Right ventricle myocardium superior (tissue), 1 donor: ENCODE results near the gene AKR7A2. TPM values are rescaled to one million over a fixed set of nuclear protein-coding genes. Genes with fewer than 3 reads are reported as not detected.

Source experiments
- ATAC-seq: fragments of 200-7000 bp; cut with Tn5 transposase; one replicate; pipeline ENCODE4 v1.9.1; 2020; ENCODE audit warnings: mild to moderate bottlenecking; ENCODE audit not compliant: poor library complexity
- DNase-seq: peaks from one replicate; pipeline ENCODE4 v3.0.0-alpha.2; 2020
- intact Hi-C: fragments of 100-400 bp; cut with DNase I; formaldehyde crosslinking; loops from one replicate; pipeline ENCODE4 v1.11.2; 2022
- total RNA-seq: library from RNA; stranded (reverse); fragmentation: NEBNext Ultra II Directional; extraction: Animal tissue kit (Norgen Biotek cat#: 25700); gene quantifications from one replicate; pipeline ENCODE4 v1.2.1, GENCODE V29; 2021
- donor health status: DM: no; HTN: yes; CAD: no; lungs with severe emphysema.

AKR7A2 gene
- total RNA-seq, 1 donor from 2014 or later, result 40.6 TPM

- ATAC-seq (no peak), DNase-seq (no peak)
- intact Hi-C loops, result loop anchor here (5.0 kb wide), 1 partner anchor 307 kb away; no protein-coding TSS in a partner anchor
These were observed 32.9 kb upstream of the AKR7A2 start for GRCh38 chr1:19344831-19345230.

GRCh38 chr1:19344372-19344810, 32.4 kb upstream of the AKR7A2 start:
- ATAC-seq (peak; percentile 69), DNase-seq (peak; percentile 76)
- intact Hi-C loops, result loop anchor here (5.0 kb wide), 1 partner anchor 308 kb away; no protein-coding TSS in a partner anchor

GRCh38 chr1:19343617-19344350, 31.8 kb upstream of the AKR7A2 start:
- ATAC-seq, result no peak
- DNase-seq, result peak; percentile 37
- intact Hi-C loops, result loop anchor here (5.0 kb wide), 1 partner anchor 309 kb away; no protein-coding TSS in a partner anchor

- DNase-seq (peak; percentile 36), ATAC-seq (no peak)
- intact Hi-C loops, result loop anchor here (5.0 kb wide), 1 partner anchor 309 kb away; no protein-coding TSS in a partner anchor
These were observed 31.1 kb upstream of the AKR7A2 start for GRCh38 chr1:19342894-19343616.

- peak; percentile 73 for DNase-seq
- intact Hi-C loops, result loop anchor here (5.0 kb wide), 1 partner anchor 310 kb away; no protein-coding TSS in a partner anchor
- ATAC-seq, result peak; percentile 56
These were observed 30.3 kb upstream of the AKR7A2 start for GRCh38 chr1:19342062-19342750.

GRCh38 chr1:19341201-19342061, 29.5 kb upstream of the AKR7A2 start:
- ATAC-seq, result peak; percentile 46
- peak; percentile 80 for DNase-seq
- intact Hi-C loops, result loop anchor here (5.0 kb wide), 1 partner anchor 311 kb away; no protein-coding TSS in a partner anchor

GRCh38 chr1:19340387-19340937, 28.5 kb upstream of the AKR7A2 start:
- DNase-seq, result no peak
- ATAC-seq, result no peak
- intact Hi-C loops, result loop anchor here (5.0 kb wide), 1 partner anchor 312 kb away; no protein-coding TSS in a partner anchor

- no peak for ATAC-seq
- no peak for DNase-seq
- intact Hi-C loops, result no loop called here
These were observed 27.4 kb upstream of the AKR7A2 start for GRCh38 chr1:19339214-19339861.

- peak; percentile 41 for DNase-seq
- ATAC-seq, result no peak
- intact Hi-C loops, result no loop called here
These were observed 26.4 kb upstream of the AKR7A2 start for GRCh38 chr1:19338323-19338762.

GRCh38 chr1:19337289-19337688, 25.3 kb upstream of the AKR7A2 start:
- DNase-seq (no peak), ATAC-seq (no peak)
- intact Hi-C loops, result no loop called here

- intact Hi-C loops, result no loop called here
- DNase-seq, result peak; percentile 41
- no peak for ATAC-seq
These were observed 24.6 kb upstream of the AKR7A2 start for GRCh38 chr1:19336543-19336942.

- peak; percentile 30 for DNase-seq
- intact Hi-C loops, result no loop called here
- ATAC-seq, result no peak
These were observed 21.8 kb upstream of the AKR7A2 start for GRCh38 chr1:19333587-19334354.

- ATAC-seq, result no peak
- DNase-seq, result peak; percentile 38
- intact Hi-C loops, result no loop called here
These were observed 20.9 kb upstream of the AKR7A2 start for GRCh38 chr1:19332832-19333231.

GRCh38 chr1:19331262-19331878, 19.4 kb upstream of the AKR7A2 start:
- no peak for DNase-seq
- no peak for ATAC-seq
- intact Hi-C loops, result no loop called here

- intact Hi-C loops, result no loop called here
- no peak for DNase-seq
- ATAC-seq, result no peak
These were observed 18.6 kb upstream of the AKR7A2 start for GRCh38 chr1:19330449-19331135.

GRCh38 chr1:19329611-19330010, 17.7 kb upstream of the AKR7A2 start:
- ATAC-seq (no peak), DNase-seq (no peak)
- intact Hi-C loops, result no loop called here
